HG03439 (cell line): ENCODE data around the gene ABCA3.

ENCODE experiments used
- ATAC-seq: cut with Tn5 transposase; IDR thresholded peaks from one replicate; pipeline ENCODE4 v1.9.1; 2021; ENCODE audit warnings: mild to moderate bottlenecking, moderate library complexity; ENCODE audit not compliant: unreplicated experiment

The ABCA3 gene

GRCh38 chr16:2237102-2237482 lies 103.4 kb downstream of the ABCA3 start:
- no peak for ATAC-seq

- ATAC-seq: no peak
Measured at GRCh38 chr16:2236337-2237101, 104.0 kb downstream of the ABCA3 start, which contains the start of gene DNASE1L2. Gene DNASE1L2, plus strand, starts transcription at chr16:2236444. Its CDS starts 373 bp downstream, at chr16:2236817.

GRCh38 chr16:2235695-2236336 lies 104.7 kb downstream of the ABCA3 start:
- no peak for ATAC-seq

GRCh38 chr16:2235234-2235651 lies 105.3 kb downstream of the ABCA3 start:
- no peak for ATAC-seq

GRCh38 chr16:2234813-2235170 lies 105.7 kb downstream of the ABCA3 start:
- no peak for ATAC-seq

DNA sequence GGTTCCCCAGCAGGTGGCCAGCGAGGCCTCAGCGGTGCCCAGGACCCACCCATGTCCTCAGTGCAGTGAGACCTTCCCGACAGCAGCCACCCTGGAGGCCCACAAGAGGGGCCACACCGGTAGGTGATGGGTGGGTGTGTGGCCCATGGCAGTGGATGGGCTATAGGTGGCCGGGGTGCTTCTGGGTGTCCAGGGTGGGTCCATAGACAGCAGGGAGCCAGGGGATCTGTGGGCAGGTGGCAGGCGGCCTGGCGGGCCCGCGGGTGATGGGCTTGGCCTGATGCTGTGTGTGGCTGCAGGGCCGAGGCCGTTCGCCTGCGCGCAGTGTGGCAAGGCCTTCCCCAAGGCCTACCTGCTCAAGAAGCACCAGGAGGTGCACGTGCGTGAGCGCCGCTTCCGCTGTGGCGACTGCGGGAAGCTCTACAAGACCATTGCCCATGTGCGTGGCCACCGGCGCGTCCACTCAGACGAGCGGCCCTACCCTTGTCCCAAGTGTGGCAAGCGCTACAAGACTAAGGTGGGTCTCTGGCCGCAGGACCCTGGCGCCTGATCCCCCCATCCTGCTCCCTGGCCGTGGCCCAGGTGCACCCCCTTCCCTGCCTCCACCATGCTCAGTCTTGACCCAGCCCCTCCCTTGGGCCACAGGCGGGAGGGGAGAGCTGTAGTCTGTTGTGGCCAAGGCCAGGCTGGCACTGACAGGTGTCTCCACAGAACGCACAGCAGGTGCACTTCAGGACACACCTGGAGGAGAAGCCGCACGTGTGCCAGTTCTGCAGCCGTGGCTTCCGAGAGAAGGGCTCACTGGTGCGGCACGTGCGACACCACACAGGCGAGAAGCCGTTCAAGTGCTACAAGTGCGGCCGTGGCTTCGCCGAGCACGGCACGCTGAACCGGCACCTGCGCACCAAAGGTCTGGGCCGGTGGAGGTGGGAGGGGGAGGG lies 106.4 kb downstream of the ABCA3 start:
- no peak for ATAC-seq

DNA sequence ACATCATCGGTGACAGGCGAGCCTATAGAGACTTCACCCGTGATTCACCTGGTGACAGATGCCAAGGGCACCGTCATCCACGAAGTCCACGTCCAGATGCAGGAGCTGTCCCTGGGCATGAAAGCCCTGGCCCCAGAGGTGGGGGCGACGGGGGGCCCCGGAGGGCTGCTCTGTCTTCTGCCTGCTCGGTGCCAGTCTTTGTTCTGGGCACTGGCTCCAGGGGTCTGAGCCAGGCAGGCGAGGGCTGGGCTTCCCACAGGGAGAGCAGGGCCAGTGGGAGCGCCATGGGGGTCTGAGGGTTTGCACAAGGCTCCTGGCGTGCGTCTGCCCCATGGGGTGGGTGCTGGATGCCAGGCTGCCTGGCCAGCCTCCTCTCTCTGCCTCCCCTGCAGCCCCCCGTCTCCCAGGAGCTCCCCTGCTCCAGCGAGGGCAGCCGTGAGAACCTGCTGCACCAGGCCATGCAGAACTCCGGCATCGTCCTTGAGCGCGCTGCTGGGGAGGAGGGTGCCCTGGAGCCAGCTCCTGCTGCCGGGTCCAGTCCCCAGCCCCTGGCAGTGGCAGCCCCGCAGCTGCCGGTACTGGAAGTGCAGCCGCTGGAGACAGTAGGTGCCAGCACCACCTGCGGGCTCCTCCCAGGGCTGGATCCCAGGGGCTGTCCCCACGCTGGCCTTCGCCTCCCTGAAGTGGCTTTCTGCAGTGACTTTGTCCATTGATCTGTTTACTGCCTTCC lies 107.3 kb downstream of the ABCA3 start:
- ATAC-seq: no peak

DNA sequence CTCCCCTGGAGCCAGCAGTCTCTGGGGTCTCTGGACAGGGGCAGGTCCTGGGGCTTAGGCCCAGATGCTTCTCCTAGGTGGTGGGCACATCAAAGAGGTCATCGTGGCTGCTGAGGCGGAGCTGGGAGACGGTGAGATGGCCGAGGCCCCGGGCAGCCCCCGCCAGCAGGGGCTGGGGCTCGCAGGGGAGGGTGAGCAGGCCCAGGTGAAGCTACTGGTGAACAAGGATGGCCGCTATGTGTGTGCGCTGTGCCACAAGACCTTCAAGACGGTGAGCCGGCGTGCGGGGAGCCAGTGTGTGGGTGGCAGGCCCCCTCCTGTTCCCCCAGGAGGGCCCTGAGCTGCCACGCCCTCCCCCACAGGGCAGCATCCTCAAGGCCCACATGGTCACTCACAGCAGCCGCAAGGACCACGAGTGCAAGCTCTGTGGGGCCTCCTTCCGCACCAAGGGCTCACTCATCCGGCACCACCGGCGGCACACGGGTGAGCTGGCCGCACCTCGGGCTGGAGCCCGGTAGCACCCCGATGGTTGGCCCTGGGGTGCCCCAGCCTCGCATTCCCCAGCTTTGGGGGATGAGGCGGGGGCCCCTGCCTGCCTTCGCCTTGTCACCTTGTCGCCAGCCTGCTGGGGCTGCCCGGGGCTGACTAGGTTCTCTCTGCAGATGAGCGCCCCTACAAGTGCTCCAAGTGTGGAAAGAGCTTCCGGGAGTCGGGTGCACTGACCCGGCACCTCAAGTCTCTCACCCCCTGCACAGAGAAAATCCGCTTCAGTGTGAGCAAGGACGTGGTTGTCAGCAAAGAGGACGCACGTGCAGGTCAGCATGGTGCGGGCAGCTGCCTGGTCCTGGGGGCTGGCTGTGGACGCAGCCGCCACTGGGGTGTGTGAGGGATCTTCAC lies 108.2 kb downstream of the ABCA3 start:
- no peak for ATAC-seq

GRCh38 chr16:2231016-2231931 lies 109.3 kb downstream of the ABCA3 start:
- ATAC-seq: no peak

GRCh38 chr16:2230376-2230775 lies 110.2 kb downstream of the ABCA3 start:
- ATAC-seq: no peak

GRCh38 chr16:2229632-2230250 lies 110.8 kb downstream of the ABCA3 start:
- no peak for ATAC-seq

DNA sequence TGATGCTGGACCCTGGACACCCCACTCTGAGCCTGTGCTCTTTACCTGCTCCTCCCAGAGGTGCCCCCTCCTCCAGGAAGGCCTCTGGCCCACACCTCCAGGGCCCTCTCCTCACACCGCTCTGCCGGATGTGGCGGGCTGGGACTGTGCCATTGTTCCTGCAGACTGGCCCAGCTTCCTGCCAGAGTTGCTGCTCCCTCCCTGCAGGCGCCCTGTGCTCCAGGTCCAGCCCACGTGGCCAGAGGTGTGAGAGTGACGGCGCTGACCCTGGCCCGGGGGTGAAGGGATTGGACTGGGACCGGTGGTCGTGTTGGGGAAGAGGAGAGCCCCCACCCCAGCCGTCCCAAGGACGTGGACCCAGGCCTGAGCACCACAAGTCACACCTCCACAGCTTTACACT lies 111.4 kb downstream of the ABCA3 start:
- no peak for ATAC-seq

DNA sequence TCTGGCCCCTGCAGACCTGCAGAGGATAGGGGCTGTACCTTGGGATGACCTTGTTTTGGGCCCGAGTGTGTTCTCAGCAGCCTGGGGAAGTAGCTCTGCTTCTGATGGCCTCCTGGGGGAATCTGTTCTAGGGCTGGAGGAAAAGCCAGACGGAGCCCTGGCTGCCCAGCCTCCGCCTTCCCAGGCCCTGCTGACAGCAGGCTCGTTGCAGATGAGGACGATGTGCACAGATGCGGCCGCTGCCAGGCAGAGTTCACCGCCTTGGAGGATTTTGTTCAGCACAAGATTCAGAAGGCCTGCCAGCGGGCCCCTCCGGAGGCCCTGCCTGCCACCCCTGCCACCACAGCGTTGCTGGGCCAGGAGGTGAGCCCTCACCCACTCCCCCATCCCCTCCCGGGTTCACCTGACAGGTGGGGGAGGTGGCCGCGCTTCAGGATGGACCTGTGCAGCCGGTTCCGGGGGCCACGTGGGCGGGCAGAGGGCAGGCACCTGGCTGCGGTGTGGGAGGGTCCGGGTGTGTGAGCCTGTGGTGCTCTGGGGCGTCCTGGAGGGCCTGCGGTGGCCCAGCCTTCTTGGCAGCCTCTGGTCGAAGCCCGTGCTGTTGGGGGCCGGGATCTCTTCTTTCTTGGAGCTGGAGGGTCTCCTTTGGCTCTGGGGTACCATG lies 112.2 kb downstream of the ABCA3 start:
- ATAC-seq: no peak

DNA sequence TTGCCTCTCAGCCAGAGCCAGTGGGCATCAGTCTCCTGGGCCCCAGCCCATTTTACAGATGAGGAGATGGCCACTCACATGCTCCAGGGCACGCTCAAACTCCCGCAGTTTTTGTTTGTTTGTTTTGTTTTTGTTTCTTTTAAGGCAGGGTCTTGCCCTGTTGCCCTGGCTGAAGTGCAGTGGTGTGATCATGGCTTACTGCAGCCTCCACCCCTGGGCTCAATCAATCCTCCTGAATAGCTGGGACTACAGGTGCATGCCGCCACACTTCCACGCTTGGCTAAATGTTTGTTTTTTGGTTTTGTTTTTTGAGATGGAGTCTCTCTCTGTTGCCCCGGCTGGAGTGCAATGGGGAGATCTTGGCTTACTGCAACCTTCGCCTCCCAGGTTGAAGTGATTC lies 113.6 kb downstream of the ABCA3 start:
- no peak for ATAC-seq

GRCh38 chr16:2226245-2226793 lies 114.2 kb downstream of the ABCA3 start:
- ATAC-seq: no peak
